Right renal cortex interstitium (tissue), 3 donors: ENCODE results near the gene KHDRBS2. TPM values are rescaled to one million over a fixed set of nuclear protein-coding genes. Genes with fewer than 3 reads are reported as not detected.

ENCODE experiments used
- DNase-seq, 3 donors: peaks; one replicate each; pipeline ENCODE4 v3.0.0-alpha.2; 2013; ENCODE audit warnings: low read depth in 3 of 3, low spot score in 2 of 3
- polyA plus RNA-seq, 3 donors: library from polyadenylated mRNA; unstranded; fragments of 120-200 nt; gene quantifications; one replicate each; pipeline ENCODE4 v1.2.1, GENCODE V29; 2013; ENCODE audit not compliant: insufficient read length in 3 of 3

KHDRBS2 gene
- polyA plus RNA-seq, 3 donors: 1.9 to 3.0 (median 2.1) TPM

- DNase-seq: no peak
Measured at GRCh38 chr6:62192593-62192992, 93.4 kb downstream of the KHDRBS2 start.

GRCh38 chr6:62175195-62175594 is 110.8 kb downstream of the KHDRBS2 start:
- no peak for DNase-seq

DNA sequence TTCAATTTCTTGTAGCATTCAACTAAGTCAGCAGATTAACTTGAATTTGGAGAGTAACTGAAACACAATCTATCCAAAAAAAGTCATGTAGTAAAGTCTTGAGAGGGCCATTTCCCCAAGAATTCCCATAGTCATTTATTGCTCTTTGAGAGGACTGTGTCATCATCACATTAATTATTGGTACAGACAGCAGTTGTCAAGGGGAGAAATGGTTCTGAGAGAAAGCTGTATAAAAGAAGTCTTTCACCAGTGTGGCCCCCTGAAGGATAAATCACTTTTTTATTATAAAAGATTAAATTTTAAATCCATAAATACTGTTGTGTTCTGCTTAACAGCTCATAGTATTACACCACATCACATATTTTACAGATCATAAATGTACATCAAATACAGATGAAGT is 111.5 kb downstream of the KHDRBS2 start:
- no peak for DNase-seq

- DNase-seq: no peak
Measured at GRCh38 chr6:62167736-62168135, 118.3 kb downstream of the KHDRBS2 start.

DNA sequence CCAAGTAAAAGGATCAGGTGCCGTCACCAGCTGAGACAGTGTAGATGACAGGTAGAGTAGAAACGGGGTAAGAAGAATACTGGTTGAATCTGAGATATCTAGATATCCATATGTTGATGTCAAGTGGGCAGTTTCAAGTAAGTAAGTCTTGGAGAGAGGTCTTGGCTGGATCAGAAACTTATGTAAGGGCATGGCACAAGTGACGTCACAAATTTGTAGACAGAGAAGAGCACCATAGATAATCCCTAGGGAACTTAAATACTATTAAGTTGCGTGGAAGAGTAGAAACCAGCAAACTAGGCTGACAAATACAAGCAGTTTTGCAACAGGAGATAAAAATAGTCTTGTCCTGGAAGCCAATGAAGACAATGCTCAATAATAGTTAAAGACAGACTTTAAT is 123.2 kb downstream of the KHDRBS2 start:
- DNase-seq: no peak

- no peak for DNase-seq
Measured at GRCh38 chr6:62152796-62153195, 133.2 kb downstream of the KHDRBS2 start.

GRCh38 chr6:62150048-62150663 is 135.9 kb downstream of the KHDRBS2 start:
- DNase-seq: no peak

DNA sequence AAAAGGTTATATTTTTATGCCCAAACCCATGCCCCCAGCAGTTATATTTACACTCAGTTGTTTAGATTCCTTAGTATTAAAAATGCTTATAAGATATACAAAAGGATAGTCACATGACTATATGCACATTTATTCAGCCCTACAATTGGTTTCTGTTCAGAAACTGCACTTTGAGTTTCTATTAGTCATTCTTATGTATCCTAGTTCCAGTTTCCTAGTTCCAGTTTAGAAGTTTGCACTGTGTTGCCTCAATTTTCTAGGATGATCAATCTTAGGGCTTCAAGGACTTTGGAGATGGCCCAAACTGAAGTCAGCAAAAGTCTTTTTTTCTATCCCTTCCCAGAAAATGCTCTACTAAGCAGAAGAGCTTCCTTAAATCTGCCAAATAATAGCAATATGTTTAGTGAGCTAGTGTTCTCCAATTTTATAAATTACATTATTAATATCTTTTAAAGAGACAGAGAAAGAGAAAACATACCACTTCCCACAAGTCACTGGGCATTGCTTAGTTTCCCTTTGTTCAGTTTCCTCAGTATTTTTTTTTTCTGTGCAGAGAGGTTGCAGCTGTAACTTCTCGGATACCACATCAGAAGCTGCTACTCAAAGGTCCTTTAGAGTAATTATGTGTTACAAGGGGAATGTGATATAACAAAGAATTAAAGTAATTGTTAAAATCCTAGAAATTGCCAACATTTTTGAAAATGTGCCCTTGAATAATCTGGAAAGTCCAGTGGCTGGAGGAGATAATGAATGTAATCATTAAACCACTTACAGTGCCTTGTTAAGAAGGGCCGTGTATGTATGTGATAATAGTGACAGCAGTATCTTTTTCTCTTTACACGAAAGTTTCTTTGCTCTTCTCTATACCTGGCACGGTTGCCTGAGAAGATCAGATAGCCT is 138.8 kb downstream of the KHDRBS2 start:
- no peak for DNase-seq

- DNase-seq: no peak
Measured at GRCh38 chr6:62129127-62129526, 156.9 kb downstream of the KHDRBS2 start.

DNA sequence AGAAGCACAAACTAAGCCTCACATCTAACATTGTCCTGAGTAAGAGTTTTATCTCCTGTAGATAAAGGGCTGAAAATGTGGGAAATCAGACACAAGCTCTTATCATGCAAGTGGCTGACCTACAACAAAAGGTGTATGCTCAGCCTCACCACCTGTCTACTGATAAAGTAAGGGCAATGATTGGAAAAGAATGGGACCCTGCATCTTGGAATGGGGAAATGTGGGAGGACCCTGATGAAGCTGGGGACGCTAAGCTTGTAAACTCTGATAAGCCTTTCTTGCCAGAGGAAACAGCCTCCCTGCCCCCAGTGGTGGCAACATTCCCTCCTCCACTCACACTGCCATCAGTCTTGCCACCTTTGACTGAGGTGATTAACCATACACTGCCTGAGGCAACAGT is 166.6 kb downstream of the KHDRBS2 start:
- no peak for DNase-seq

DNA sequence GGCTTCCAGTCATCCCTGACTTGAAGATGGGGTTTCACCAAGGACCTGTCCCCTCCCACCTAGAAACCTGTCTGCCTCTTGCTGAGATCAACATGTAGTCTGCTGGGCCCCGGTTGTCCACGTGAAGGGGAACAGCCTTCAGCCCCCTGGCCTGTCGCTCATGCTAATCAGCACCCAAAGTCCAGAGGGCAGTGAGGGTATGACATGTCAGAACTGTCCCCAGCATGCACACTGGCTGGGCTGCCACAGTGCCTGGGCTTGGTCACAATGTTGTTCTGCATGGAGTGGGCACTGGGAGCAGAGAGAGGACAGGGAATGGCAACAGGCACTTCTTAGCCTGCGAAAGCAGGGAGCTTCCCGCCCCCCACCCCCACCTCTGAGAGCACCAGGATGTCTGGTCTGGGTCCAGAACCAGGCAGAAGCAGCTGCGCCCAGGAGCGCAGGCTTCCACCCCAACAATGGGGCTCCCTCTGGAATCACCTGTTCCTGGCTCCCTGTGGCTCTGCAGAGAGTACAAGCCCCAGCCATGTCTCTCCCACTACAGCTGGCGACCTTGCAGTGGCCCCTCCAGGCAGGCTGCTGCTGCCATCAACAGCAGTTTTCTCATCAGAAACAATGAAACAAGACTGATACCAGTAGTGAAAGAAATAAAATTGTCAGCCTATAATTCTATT is 182.7 kb downstream of the KHDRBS2 start:
- no peak for DNase-seq

DNA sequence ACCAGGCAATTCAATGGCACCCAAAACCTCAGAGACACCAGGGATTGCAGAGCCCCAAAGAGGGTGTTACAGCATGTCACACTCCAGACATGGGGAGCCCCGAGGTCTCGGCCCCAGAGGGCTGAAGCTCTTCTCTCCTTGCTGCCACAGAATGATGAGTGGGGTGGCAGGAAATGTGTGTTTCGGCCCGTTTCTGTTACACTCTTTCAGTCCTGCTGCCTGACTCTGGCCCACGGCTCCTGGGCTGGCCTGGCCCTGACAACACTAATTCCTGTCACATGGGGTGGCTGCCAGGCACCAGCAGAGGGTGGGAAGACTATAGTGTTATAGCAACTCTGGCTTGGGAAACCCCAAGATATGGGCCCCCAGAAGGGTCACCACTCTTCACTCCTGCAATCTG is 183.6 kb downstream of the KHDRBS2 start:
- no peak for DNase-seq

DNA sequence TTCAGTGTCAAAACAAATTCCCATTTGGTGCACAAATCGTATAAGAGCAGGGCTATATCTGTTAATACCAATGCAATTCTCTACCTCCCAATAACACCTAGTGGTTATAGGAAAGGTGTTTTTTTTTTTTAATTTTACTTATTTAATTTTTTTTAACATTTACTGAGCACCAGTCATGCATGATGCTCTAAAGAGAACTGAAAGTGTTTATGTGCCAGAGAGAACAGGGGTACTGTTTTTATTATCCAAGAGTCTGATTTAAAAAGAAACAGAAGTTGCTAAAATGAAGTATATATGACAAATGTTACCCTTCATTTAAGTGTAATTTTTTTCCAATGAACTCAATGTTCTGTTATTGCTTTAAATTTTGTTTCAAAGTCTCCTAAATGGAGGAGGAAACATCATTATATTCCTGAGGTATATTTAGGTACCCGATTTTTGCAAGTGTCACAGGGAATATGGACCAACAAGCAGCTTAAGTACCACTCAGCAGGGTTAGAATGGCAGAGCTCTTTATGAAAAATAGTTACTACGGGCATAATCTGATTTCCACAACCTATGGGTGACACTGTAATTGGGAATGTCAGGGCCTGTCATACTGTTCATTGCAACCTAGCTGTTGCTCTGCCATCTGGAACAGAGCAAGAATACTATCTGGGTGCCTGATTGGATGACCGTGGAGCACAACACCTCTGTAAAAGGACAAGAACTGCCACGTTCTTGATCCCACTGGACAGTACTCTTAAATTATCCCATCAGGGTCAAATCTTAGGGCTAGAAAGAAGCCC is 195.4 kb downstream of the KHDRBS2 start:
- DNase-seq: no peak

- DNase-seq: no peak
Measured at GRCh38 chr6:62089781-62090180, 196.2 kb downstream of the KHDRBS2 start.

DNA sequence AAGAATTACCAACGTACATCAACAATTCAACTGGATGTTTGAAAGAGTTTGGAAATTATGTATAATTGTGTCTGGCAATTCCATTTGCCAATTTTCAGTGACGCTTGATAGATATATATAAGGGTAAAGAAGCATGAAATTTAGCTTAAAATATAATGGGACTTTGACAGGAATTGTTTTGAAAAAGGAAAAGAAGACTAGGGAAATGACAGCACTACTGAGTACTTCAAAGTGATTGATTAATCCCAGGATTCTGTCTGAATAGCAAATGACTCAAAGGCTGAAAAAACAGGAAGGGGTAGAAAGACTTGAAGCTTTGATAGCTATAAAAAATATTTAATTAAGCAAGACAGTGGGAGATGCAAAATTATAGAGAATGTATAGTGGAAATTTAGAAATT is 200.0 kb downstream of the KHDRBS2 start:
- no peak for DNase-seq

DNA sequence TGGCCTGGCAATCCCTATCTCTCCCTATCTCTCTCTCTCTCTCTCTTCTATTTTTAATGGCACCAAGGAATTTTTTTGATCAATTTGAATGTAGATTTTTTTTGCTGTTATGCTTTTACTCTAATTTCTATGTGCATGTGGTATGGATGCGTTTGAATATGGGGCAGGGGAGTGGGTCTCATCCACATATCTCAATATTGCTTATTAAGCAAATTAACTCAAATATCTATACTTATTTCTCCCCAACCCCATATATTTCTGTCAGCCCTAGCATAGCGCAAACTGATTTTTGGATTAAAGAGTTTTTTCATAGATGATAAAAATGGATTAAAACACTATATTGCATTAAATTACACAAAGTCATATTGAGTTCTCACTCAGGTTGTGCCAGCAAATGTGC is 210.2 kb downstream of the KHDRBS2 start:
- DNase-seq: no peak

DNA sequence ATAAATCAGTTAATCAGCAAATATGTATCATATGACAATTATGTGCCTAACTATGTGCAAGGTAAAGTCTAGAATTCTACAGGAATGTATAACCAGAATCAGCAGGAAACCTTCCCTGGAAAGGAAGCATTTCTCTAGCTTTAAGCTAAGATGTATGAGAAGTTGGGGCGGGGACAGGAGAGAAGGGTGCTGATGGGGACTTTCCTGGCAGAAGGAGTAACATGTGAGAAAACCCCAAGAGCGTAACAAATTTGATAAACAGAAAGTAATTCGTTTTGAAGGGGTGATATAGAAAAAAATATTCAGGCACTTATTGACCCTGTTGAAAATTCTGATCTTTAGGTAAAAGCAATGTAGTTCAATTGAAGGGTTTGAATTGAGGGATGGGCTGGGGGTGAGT is 226.1 kb downstream of the KHDRBS2 start:
- DNase-seq: no peak

GRCh38 chr6:62057300-62057699 is 228.7 kb downstream of the KHDRBS2 start:
- no peak for DNase-seq

- no peak for DNase-seq
Measured at GRCh38 chr6:62045502-62045901, 240.5 kb downstream of the KHDRBS2 start.

DNA sequence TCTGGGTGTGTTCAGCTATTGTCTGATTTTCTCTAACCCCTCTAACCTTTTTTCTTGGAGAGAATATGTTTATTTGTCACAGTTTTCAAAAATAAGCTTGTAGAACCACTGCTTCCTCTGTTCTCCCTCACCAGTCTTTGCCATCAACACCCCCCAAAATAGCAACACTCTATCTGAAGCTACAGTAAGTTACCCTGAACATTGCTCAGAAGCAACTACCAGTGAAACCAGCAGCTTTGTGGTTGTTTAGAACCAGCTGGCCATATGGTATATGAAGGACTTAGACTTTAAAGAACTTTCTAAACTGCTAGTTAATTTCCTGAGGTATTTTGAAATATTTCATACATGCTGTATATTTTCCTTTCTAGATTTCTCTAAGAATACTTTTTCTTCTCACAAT is 242.9 kb downstream of the KHDRBS2 start:
- no peak for DNase-seq

DNA sequence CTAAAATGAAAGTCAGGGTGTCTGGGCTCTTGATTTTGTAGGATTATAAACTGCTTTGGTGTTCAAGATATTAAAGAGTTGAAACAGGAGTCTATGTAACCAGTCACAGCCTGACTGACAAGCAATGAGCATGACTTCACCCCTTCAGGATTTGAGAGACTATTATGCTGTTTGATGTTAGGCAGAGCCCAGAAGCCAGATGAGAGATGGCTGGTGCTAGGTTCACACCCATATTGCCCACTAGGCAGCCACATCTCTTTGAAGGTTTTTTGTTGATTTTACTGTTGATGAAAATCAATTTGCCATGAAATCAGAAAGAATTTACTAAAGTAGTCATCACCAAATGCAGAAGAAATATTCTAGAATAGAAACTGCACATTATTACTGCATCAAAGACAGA is 243.6 kb downstream of the KHDRBS2 start:
- DNase-seq: no peak
